HG02763 (cell line): ENCODE results near the gene MYCBP2.
"Not testable (repeated sequence)": the region's sequence is repeated elsewhere in the genome, so short reads cannot be mapped to it uniquely, and the experiment has no call there.

ENCODE experiments used
- ATAC-seq: cut with Tn5 transposase; IDR thresholded peaks from one replicate; pipeline ENCODE4 v1.9.1; 2021; ENCODE audit warnings: mild to moderate bottlenecking, moderate library complexity; ENCODE audit not compliant: unreplicated experiment

MYCBP2 gene

DNA sequence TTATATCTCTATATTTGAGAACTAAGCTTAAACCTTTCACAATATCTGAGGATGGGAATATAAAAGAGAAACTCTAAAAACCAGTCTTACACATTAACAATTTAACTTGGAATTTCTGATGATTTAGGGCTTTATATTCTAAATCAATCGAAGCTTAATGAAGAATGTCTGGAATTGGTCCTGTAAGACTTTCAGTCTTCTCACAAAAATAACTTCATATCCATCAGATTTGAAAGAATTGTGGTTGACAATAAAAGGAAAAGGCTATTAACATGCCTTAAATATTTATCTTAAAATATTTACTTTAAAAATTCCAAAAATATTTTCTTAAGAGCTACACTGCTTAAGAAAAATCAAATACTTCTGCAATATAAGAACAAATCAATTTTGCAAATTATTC lies 27.3 kb downstream of the MYCBP2 start:
- ATAC-seq: no peak

DNA sequence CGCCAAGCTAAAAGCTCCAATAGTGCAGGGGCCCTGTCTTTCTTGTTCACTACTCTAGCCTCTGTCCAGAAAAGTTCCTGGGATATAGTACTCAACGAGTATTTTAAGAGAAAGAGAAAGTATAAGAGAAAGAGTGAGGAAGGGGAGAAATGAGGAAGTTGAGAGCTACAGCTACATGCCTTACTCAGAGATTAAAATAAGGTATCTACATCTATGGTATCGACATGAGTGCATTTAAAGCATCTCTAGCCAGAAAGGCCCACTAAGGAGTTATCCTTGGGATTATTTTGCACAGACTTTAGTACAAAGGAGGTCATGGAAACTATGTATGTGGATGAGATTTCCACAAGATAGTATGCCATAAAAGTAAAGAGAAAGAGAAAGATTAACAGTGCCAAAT lies 28.5 kb downstream of the MYCBP2 start:
- peak; percentile 76 for ATAC-seq

DNA sequence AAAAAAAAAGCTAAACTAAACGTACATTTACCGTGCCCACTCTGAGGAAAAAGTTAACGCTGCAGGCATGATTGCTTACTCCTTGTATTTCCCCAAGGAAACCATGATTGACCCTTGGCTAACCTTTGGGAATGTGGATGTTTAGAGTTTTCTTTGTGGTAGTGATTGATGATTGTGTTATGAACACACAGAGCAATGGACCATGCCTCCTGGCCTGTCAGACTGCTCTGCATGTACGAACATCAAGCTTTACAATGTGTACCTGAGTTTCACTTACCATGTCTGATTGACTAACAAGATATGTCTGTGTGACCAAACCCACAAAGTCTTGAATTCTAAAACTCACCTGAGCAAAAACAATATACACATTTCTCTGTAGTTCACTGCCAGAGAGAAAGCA lies 35.1 kb downstream of the MYCBP2 start:
- no peak for ATAC-seq

DNA sequence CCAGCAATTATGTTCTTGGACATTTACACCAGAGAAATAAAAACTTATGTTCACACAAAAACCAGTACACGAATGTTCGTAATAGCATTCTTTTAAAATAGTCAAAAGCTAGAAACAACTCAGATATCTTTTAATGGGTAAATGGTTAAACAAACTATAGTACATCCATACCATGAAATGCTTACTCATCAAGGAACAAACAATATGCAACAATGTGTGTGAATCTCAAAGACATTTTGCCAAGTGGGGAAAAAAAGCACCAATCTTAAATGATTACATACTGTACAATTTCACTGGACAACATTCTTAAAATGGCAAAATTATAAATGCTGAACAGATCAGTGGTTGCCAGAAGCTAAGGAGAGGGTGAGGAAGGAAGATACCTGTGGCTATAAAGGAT lies 36.6 kb downstream of the MYCBP2 start:
- no peak for ATAC-seq

DNA sequence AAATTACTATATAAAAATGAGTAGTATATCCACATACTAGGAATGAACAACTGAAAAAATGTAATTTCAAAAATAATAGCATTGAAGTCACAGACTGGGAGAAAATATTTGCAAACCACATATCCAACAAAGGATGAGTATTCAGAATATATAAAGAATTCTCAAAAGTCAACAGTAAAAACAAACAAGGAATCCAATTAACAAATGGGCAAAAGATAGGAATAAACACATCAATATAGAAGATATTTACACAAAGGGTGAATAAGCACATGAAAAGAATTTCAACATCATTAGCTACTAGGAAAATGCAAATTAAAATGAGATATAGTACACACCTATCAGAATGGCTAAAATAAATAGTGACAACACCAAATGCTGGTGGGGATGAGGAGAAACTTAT lies 37.0 kb downstream of the MYCBP2 start:
- no peak for ATAC-seq

DNA sequence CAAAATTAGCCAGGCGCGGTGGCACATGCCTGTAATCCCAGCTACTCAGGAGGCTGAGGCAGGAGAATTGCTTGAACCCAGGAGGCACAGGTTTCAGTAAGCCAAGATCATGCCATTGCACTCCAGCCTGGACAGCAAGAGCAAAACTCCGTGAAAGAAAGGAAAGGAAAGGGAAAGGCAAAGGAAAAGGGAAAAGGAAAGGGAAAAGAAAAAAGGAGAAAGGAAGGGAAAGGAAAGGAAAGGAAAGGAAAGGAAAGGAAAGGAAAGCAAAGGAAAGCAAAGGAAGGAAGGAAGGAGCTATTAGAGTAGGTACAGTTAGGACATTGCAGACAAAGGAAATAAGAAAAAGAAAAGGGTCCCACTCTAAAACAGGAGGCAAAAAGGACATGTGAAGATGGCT lies 41.3 kb downstream of the MYCBP2 start:
- not testable (repeated sequence) for ATAC-seq

DNA sequence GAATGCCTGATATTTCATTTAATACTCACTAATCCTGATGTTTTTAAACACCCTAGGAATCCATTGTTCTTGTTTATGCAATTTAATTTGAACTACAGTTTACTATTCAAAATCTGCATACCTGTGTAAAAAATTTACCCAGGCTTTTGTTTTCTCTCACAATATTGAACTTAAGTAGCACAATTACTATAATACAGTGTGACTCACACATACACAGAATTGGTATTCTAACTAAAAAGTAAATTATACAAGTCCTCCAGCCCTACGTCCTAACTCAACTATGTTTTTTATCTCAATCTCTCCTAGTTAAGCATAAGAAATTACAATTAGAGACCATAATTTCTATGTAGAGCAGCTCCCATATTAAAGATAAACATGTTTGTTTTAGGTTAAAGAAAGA lies 41.8 kb downstream of the MYCBP2 start:
- no peak for ATAC-seq

DNA sequence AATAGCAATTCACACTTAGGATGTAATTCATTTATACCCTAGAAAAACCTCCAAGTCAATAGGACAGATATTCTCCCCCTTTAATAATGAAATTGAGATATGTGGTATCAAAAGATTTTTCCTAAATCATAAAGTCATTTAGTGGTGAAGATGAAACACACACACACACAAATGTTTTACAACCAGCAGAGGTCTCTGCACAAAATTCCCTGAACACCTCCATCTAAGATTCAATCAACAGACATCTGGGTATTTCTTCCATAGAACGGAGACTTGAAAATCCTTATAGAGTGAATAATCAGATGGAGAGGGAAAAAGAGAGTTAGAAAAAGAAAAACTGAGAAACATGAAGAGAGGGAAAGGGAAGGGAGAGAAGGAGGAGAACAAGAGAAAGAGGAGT lies 52.8 kb downstream of the MYCBP2 start:
- no peak for ATAC-seq

DNA sequence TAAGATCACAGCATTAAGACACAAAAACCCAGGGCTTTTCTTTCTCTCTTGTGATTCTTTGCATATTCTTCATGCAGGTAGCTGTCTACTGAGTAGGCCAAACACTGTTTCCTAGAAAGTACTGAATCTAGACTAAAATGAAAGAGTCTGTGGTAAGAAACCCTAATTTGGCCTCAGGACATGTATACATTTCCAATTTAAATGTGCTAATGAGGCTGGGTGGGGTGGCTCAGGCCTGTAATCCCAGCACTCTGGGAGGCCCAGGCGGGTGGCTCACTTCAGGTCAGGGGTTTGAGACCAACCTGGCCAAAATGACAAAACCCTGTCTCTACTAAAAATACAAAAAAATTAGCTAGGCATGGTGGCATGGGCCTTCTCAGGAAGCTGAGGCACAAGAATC lies 57.8 kb downstream of the MYCBP2 start:
- no peak for ATAC-seq

DNA sequence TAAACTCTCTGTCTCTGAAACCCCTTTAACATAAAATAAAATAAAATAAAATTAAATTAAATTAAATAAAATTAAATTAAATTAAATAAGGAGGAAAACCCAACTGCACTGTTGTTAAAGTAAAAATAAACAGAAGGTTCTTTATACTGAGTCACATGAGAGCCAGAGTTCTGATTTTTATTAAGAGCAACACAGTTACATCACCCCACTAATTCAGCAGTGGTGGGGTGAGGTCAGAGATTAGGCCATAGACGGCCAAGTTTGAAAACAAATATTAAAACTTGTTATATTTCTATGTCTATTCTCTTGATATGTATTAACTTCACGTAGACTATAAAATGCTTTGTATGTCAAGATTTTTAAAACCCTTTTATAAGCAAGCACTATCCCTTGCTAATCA lies 59.5 kb downstream of the MYCBP2 start:
- no peak for ATAC-seq

DNA sequence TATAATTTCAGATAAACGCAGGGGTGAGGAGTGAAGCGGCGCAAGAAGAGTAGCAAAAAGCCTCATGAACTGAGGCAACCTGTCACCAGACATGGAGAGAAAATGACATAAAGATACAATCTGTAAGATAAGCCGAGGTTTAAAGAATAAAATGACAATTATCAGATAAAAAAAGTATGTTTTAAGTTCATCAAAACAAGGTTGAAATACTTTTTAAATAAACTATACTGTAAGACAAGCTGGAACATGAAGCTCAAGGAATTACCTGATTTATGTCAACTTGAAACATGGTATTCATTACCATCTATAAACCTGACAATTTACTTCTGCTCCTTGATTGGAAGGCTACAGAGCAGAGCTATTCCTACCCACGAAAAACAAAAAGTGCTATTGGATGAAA lies 61.6 kb downstream of the MYCBP2 start:
- no peak for ATAC-seq

DNA sequence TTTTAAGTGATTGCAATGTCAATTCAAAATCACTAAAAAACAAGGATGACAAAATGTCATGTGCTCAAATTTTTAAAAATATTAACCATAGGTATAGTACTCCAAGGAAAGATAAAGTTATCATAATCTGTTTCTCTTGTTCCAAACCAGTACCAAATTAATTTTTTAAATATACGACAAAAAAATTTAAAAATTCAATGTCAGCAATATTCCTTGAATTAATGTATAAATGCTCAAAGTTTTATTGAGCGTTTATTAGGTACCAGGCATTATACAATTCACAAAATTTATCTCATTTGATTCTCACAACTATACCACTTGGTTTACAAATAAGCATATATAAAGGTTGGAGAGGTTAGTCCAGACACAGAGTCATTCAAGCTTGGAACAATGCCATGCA lies 64.7 kb downstream of the MYCBP2 start:
- ATAC-seq: no peak

DNA sequence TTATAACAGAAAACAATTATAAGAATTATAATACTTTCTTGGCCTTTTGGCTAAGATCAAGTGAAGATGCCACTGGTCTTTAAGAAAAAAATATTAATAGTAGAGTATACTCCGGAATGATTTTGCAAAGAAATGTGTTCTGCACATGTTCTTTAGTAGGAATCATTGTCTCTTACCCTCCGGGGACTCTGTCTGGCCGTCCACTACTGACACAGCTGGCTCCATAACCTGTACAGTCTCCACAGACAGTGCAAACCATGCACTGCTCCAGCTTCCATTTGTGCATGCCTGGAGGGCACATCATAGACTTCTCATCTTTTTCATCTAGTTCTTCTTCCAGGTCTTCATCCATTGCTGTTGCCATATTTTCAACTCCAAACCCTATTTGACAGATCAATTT lies 75.9 kb downstream of the MYCBP2 start:
- no peak for ATAC-seq

DNA sequence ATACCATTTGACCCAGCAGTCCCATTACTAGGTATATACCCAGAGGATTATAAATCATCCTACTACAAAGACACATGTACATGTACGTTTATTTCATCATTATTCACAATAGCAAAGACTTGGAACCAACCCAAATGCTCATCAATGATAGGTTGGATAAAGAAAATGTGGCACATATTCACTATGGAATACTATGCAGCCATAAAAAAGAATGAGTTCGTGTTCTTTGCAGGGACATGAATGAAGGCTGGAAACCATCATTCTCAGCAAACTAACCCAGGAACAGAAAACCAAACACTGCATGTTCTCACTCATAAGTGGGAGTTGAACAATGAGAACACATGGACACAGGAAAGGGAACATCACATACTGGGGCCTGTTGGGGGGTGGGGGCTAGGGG lies 81.7 kb downstream of the MYCBP2 start:
- ATAC-seq: not testable (repeated sequence)

DNA sequence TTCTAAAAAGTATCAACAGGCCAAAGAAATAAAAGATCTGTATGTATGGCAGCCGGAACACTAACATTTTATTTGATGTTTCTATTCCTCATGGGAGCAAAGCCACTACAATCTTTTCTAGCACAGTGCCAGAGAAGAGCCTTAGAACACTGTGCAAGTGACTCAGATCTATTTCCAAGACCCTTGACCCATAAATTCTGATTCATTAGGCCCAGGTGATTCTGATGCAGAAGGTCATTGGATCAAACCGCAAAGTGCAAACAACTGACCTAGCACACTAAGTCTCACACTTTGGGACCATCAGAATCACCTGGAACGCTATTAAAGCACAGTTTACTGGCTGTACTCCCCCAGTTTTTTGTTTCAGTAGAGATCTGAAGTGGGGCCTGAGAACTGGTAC lies 87.6 kb downstream of the MYCBP2 start:
- ATAC-seq: no peak

DNA sequence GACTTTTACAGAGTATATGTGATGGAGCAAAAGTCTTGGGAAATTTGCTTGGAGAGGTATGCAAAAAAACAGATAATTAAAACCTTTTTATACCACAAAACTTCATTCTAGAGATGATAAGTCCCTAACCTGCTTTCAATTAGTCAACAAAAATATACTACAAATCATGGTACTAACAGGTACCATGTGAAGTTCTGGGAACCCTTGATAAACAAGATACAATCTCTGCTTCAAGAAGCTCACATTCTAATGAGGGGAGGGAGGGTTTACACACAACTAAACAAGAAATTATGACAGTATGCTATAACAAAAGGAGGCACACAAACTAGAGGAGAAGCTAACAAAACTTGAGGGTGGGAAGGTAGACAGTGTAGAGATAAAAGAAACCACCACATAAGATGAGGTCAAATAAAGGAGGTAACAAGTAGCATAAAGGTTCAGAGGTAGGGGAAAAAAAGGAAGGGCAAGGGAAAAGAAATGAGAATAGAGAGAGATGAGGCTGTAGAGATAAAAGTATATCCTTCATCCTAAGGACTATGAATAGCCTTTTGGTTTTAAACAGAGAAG lies 91.4 kb downstream of the MYCBP2 start:
- no peak for ATAC-seq

DNA sequence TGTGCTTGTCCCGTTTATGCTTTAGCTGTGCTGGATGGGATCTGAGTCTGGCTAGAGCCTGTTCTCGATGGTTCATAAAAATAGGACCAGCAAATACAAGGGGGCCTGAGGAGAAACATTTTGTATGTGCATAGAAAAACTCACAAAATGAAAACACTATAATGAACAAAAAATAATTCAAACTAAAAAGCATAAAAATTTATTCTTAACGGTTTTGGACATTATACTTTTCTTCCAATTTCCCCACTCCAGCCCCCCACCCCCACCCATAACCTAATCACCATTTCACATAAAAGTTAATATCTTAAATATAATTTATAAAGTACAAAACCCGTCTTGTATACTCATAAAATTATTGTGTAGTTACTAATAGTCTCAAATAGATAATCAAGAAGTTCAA lies 93.7 kb downstream of the MYCBP2 start:
- ATAC-seq: no peak

DNA sequence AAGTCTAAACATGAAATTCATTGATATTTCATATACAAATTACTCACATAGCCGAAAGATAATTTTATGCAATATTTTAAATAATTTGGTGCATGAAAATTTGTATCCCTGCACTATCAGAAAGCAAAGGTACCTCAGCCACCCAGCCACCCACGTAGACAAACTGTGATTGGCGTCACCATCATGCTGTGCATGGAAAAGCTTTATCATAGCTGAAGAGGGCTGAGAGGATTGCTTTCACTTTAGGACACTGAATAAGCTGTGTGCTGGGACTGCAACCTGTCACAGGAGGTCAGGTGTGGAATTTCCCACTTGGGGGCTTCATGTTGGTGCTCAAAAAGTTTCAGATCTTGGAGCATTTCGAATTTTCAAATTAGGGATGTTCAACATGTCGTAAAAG lies 96.3 kb downstream of the MYCBP2 start:
- ATAC-seq: no peak

DNA sequence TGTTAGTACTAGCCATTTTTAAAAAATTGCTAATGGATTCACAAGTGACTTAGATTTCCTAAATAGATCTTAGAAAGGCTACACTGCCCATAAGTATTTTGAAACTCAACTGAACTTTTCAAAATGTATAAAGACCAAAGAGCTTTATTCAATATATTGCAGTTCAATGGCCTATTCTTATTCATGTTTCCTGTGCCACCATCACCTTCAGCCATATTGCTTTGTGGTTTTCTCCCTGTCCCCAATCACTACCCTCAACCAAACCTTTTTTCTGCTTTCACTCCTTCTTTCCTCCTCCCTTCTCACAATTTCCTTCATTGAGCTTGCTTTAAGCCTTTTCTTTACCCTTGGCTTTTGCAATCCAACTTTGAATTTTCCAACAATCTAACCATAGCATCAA lies 100.9 kb downstream of the MYCBP2 start:
- no peak for ATAC-seq

DNA sequence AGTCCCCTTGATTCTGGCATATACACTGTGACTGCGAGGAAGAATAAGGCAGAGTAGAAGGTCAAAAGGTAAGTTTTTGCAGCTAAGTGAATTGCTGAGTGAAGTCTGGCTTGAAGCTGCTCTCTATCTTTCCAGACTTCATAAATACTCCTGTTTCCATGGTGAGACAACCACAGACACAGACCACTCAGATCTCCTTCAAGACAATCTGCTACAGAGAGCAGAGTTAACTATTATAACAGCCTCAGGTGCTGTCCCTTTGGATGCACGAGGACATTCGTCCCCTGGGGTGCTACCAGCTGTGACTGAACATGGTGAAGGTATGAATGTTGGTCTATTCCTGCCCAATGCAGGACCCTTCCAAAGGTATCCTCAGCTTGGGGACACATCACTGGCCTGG lies 104.0 kb downstream of the MYCBP2 start:
- no peak for ATAC-seq

DNA sequence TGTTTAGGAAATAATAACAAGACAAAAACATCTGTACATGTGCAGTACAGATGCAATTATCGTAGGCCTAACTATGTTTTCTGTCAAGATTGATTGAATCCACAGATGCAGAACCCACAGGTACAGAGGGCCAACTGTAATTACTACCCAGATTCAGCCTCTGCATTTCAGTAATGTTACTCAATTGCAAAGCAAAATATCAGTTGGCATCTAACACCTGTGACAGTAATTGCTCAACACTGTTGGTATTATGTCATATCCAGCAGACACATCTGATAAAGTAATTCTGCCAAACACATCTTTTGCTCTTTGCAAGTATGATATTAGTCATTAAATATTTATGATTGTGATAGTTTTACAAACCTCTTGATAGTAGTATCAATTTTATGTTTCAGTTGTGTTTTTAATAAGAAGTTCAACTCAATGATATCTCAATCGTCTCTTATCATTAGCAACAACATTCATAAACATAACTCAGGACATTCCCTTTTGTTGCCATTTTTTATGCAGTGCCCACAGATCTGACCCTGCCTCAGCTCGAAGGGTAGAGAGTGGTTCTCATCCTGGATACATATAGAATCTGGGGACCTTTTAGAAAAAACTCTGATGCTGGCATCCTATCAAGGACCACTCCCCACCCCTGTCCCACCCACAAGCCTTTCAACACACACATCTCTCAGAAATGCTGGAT lies 104.7 kb downstream of the MYCBP2 start:
- no peak for ATAC-seq

DNA sequence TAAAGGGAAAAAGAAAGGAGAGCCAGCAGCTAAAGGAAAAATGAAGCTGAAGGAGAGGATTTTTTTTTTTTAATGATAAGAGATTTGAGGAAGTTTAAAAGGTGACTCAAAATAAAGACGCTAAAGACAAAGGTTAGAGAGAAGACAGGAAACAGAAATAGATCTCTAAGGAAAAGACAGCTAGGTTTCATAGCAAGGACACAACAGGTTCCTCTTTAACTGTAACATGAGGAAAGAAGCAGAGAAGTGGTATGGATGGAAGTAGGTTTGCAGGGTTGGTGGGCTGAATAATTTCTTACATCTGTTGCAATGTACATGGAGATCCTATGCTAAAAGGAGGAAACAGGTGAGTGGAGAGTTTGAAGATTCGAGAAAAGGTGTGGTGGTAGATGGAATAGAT lies 107.5 kb downstream of the MYCBP2 start:
- ATAC-seq: no peak

DNA sequence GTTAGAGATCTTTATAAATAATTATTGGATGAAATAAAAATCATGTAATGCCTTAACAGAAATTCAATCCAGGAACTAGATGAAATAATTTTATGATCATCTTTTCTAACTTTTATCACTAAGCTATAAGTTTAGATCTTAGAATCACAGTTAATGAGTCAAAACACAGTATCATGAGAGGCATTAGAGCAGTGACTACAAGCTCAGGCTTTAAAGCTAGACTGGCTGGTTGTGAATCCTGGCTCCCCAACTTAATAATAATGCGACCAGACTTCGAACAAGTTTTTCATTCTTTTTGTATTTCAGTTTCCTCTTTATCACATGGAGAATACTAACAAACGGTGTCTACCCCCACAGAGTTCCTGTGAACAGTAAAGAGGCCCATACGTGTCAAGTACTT lies 108.6 kb downstream of the MYCBP2 start:
- ATAC-seq: no peak
